SIG-M5 treated with dmso at 0.1 percent for 504 hours (cell line): ENCODE data around the gene OR5AC2.

ENCODE experiments used
- DNase-seq: peaks from one replicate; lab custom pipeline; 2025; ENCODE audit not compliant: unreplicated experiment; lab: John Stamatoyannopoulos, UW

The OR5AC2 gene, protein sequence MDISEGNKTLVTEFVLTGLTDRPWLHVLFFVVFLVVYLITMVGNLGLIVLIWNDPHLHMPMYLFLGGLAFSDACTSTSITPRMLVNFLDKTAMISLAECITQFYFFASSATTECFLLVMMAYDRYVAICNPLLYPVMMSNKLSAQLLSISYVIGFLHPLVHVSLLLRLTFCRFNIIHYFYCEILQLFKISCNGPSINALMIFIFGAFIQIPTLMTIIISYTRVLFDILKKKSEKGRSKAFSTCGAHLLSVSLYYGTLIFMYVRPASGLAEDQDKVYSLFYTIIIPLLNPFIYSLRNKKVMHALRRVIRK

DNA sequence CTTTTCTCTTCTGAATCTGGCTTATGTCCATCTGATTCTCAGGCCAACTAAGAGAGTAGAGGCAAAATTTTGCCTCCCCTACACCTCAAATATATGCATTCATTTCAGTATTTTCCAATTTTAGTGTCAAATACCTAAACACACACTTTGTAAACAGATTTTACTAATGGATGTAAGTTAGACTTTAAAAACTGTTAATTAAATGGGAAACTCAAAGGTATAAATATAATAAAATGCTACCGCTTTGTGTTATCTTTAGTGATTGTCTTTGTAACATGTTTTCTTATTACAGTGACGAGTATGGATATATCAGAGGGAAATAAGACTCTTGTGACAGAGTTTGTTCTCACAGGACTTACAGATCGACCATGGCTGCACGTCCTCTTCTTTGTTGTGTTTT lies at the start of gene OR5AC2:
Gene OR5AC2 (plus strand): TSS at position 301 of the 400 bp plus-strand sequence. CDS start 0 bp downstream, at position 301.
- DNase-seq, result no peak

DNA sequence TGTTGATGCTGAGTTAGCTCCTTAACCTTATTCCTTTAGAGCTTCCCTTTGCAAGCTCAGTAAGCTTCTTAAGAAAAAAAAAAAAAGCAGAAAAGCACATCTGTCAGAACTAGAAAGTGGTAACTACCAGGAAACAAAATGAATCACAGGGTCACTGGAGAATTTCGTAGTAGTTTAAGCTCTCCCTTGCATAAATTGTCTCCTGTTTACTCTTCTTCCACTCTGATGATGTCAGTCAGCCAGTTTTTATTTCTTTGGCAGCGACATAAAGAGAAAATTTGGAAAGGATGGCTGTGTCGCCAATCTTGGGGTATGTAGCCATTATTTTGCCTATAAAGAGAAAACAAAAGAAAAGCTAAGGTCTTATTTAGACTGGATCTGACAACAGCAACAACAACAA lies 48.7 kb upstream of the OR5AC2 start:
- no peak for DNase-seq

DNA sequence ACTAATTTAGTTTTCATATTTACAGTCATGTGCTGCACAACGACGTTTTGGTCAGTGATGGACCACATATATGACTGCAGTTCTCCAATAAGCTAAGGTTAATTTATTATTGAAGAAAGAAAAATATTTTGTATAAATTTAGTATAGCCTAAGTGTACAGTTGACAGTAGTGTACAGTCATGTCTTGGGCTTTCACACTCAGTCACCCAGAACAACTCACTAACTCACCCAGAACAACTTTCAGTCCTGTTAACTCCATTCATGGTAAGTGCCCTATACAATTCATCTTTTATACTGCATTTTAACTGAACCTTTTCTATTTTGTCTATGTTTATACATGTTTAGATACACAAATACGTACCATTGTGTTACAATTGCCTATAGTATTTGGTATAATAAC lies 48.1 kb upstream of the OR5AC2 start:
- no peak for DNase-seq

DNA sequence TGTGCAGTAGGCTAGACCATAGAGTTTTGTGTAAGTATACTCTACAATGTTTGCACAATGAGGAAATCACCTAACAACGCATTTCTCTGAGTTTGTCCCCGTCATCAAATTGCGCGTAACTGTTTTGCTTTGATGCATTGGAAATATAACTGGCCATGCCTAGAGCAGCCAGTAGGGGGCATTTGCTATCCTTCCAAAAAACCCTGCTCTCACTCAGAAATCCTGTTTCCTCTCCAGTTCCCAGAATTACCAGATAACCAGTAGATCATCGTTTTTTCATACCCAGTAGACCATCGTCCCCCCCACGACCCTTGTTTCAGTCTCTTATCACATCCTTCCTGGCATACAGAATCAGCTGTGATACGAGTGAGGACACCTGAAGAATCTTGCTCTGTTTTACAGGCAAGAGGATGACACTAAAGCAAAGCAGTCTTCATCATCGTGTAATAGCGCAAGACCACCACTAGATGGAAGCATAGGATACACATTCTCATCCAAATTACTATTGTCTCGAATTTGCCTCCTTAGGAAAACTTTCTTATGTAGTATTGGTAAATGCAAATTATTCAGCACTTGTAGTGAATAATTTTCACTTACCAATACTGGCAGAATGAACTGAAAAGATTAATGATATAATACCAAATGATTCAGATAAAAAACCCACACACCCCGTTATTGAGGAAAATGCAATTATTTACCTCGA lies 47.5 kb upstream of the OR5AC2 start:
- peak; percentile 91 for DNase-seq

DNA sequence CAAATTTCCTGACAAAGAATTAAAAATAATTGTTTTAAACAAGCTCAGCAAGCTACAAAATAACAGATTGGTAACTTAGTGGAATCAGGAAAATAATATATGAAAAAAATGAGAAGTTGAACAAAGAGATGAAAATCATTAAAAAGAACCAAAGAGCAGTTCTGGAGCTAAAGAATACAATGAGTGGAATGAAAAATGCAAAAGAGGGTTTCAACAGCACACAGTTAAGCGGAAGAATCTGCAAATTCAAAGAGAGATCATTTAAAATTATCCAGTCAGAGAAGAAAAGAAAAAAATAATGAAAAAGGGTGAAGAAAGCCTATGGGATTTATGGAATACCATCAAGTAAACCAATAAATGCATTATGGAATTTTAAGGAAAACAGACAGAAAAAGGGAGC lies 45.6 kb upstream of the OR5AC2 start:
- DNase-seq, result no peak

DNA sequence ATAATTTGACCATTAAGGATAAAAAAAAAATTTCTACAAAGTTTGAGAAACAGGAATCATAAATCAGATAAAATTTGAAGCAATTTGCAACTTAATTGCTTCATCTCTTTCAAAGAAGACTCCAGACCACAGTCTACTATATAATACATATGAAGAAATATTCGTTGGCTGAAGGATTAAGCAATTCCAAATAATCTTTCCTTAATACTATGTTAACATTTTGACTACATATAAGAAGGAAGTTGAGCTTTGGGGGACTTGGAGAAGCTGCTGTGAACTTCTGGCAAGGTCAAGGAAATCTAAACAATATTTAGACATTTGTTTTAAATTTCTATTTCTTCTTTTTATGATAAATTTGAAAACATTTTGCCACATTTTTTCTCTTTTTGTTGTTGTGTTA lies 38.4 kb upstream of the OR5AC2 start:
- DNase-seq, result peak; percentile 22

DNA sequence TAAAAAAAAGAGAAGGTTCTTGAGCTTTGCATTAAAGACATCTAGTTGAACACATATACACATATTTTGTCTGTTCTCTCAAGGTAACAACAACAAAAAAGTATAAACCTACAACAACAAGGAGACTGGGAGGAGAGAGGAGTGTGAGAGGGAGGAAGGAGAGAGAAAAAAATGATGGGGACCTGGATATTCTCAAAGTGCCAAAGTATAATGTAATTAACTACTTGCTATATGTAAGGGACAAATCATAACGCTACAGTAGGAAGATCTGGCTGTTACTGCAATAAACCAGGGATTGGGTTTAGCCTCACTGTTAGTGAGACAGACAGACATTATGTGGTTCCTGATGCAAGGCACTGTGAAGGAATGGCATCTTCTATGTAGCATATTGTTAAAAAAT lies 37.7 kb upstream of the OR5AC2 start:
- no peak for DNase-seq

DNA sequence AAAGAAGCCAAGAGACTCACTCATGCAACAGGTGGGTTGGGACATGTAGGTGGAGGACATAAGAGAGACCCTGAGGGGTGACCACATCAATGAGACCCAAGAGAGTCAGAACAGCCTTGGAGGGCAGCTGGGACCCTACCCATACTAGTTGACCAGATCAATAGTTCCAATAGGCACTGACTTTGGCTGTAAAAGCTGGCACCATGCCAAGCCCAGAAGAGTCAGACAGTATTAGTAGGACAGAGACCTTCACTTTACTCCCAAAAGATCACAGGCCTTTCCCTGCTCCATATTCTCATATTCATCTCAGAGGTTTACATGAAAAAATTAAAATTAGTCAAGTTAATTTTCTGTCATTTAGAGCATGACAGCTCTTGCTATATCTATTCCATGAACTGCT lies 30.9 kb upstream of the OR5AC2 start:
- no peak for DNase-seq

DNA sequence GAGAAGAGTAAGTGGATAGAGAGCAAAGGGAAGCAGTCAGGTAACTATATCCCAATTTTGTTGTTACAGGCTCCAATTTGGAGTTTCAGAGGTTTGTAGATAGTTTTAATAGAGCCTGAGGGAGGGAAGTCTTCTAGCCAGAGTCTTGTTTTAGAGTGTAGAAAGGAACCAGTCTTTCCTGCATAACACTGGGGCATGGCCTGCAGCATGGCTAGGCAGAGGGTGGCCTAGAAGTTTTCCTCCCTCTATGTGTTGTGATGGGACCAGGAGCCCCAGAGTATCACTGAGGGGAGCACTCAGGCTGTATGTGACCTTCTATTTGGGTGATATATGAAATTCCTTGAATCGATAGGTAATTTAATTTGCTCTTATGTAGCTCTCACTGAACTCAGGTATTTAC lies 29.3 kb upstream of the OR5AC2 start:
- DNase-seq, result no peak

DNA sequence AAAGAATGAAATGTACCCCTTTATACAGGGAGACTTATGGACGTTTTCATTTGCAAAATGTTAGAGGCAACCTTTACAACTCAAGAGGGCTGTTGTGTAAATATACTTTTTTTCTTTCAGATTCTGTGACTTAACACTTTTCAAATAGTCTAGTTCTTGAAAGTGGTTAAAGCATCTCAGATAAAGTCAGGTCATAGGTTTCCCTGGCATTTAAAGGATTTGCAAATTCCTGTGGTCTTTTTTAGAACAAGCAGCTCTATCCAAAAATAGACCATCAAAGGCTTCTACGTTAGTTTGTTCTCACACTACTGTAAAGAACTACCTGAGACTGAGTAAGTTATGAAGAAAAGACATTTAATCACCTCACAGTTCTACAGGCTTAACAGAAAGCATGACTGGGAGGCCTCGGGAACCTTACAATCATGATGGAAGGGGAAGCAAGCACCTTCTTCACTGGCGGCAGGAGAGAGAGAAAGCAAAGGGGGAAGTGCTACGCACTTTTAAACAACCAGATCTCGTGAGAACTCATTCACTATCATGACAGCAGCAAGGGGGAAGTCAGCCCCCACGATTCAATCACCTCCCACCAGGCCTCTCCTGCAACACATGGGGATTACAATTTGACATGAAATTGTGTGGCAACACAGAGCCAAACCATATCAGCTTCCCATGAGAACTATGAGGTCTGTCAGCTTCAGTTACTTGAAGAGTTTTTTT lies 28.6 kb upstream of the OR5AC2 start:
- no peak for DNase-seq

DNA sequence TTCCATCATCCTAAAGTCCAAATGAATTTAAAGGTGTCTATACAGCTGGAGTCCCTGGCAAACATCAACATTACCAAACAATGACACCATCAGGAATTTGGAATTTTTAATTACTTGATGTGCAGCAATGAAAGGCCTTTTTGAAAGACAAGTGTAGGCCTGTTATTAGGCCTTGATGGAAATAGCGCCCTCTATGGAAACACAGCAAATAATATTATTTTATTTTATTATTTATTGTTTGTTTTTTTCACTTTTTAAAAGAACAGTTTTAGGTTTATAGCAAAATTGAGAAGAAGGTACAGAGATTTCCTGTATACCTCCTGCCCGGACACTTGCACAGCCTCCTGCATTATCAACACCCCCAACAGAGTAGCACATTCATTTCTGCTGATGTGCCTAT lies 18.1 kb upstream of the OR5AC2 start:
- no peak for DNase-seq

DNA sequence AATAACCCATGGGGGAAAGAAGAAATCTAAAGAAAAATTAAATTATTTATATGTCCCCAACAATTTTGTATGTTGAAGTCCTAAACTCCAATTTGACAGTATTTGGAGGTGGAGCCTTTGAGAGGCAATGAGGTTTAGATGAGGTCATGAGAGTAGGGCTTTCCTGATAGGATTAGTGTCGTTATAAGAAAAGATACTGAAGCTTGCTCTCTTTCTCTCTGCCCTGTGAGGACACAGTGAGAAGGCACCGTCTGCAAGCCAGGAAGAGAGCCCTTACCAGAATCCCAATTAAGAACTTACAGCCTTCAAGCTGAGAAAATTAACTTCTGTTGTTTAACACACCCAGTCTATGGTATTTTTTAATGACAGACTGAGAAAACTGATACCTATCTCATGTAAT lies 16.1 kb upstream of the OR5AC2 start:
- no peak for DNase-seq

DNA sequence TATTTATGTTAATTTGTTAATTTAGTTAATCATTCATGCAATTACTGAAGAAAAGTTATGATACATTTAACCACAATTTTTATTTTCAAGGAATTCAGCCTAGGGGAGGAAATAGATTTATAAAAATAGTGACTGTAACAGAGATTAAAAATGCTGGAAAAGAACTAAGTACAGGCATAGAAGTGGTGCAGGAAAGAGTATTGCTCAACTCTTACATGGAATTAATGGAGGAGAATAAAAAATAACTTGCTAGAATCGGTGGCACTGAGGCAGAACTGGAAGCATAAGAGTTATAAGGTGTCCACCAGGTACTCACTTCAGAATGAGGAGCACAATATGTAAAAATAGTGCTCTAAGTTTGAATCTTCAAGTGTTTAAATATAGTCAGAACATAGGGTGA lies 13.5 kb upstream of the OR5AC2 start:
- DNase-seq, result no peak

DNA sequence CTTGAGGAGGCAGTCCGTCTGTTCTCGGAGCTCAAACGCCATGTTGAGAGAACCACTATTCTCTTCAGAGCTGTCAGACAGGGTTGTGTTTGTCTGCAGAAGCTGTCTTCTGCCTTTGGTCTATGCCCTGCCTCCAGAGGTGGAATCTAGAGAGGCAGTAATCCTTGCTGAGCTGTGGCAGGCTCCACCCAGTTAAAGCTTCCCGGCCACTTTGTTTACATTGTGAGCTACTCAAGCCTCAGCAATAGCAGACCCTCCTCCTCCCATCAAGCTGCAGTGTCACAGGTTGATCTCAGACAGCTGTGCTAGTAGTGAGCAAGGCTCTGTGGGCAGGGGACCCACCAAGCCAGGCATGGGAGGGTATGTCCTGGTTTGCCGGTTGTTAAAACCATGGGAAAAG lies 8.9 kb downstream of the OR5AC2 start:
- DNase-seq, result no peak

DNA sequence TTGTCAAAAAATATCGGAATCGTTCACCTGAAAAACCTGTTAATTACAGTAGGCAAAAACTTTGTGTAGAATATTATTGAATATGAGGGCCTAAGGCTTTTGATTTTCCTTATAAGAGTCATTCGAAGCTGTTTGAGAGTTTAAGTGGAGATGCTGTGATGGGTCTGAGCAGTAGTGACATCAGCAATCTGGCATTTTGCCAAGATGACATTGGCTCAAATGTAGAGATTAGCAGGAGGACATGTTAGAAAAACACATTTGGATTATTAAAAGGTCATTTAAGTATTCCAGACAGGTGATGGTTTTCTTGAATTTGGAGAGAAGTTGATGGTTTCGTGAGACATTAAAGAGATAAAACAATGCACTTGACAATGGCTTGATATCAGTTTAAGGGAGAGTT lies 12.9 kb downstream of the OR5AC2 start:
- no peak for DNase-seq

DNA sequence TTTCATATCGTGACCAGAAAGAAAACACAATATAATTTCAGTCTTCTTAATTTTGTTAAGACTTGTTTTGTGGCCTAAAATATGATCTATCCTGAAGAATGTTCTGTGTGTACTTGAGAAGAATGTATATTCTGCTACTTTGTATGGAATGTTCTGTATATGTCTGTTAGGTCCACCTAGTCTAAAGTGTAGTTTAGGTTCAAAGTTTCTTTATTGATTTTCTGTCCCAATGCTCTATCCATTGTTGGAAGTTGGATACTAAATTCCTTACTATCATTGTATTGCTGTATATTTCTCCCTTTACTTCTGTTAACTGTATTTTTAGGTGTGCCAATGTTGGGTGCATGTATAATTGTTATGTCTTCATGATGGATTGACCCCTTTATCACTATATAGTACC lies 21.2 kb downstream of the OR5AC2 start:
- DNase-seq, result no peak

DNA sequence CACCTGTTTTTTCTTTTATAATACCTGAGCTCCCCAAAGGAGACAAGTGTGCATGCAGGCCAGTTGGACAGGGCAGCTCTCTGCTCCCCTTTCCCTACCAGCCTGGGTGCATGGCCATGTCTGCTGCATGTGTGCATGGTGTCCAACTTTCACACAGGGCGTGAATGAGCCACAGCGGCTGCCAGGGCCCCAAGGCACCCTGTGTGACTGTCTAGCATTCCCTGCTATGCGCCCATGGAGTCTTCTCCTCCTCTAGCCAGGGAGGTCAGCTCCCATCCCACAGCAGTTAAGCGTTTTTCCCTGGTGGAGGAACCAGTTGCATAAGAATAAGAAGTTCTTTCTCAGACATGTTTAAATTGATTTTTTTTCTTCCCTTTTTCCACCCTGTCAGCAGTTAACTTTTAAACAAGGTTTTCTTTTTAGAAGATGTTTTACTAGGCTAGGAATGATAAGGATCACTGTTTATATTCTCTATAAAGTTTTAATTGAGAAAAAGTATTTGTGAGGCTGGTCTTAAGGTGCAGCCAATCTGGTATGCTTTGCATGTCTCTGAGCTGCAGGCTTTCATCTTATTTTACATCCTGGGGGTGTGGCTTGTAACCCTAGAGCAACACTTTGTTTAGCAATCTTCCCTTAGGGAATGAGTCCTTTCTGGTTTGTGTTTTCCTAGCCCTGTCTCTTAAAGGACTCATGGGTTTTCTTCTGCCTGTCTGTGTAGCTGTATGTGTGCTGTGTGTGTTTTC lies 23.0 kb downstream of the OR5AC2 start:
- DNase-seq, result no peak

DNA sequence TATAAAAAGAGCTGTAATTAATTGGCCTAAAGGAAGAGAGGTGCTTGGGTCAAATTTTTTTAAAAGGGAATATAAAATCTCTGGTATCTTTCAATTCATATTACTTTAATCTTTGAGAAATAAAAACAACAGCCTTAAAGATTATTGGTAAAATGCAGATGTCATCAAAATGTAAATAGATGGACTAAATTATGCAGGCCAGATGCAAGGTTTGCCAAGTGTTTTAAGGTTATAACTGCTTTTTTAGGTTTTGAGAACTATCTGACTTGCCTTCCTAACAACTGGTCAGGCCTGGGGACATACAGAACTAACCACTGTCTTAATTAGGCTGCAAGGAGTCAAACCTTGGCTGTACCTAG lies 23.6 kb downstream of the OR5AC2 start:
- no peak for DNase-seq

DNA sequence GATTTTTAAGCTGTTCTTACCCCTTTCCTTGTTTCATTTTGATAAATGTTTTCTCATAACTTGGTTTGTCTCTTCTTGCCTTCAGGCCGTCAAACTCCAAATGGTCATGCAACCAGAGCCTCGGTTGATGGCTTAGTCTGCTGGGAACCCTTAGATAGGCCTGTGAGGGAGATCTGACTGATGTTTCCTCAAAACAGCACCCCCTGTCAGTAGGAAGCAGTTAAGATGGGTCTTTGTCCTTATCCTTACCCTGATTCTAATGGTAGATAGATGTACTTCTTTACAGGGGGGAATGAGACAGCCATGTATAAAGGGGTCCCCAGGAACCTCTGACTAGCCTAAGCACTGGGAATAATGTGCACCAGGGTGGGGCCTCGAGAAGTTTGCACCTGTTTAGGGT lies 27.3 kb downstream of the OR5AC2 start:
- no peak for DNase-seq

DNA sequence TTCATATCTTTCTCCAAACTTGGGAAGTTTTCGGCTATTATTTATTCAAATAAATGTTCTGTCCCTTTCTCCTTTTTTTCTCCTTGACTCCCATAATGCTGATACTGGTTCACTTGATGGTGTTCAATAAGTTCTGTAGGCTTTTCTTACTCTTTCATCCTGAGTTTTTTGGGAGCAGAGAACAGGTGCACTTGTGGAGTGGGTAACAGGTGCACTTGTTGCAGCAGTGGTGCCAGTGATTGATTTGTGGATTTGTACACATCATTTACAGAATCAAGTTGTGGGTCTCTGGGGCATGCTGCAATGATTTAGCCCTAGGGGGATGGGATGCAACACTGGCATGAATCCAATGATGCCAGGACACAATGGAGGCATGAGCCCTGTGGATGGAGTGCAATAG lies 28.7 kb downstream of the OR5AC2 start:
- DNase-seq, result no peak

DNA sequence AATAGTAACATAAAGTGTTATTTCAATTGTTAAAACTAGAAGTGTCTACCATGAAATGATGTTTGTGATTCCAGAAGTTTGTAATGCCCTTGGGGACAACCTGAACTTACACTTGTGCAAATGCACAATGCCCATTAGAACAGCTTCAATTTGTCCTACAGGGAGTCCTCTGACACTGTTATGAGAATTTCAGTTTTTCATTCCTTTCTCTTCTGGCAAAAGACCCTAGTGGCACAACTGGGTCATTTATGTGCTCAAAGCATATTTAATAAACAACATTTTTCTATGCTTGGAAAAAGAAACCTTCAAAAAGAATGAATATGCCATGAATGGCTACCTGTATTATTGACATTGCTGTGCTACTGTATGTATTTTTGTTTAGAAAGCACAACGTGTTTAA lies 43.4 kb downstream of the OR5AC2 start, which contains the start of gene OR5H1:
Gene OR5H1 (plus strand): TSS at position 301 of the 400 bp plus-strand sequence. CDS start 1,977 bp downstream, outside the sequence.
- DNase-seq, result no peak
